ENCODE data around the gene EPHB2. TPM values are rescaled to one million over a fixed set of nuclear protein-coding genes. Genes with fewer than 3 reads are reported as not detected.

The EPHB2 gene
- total RNA-seq, 2 donors from 2014 or later = not detected

DNA sequence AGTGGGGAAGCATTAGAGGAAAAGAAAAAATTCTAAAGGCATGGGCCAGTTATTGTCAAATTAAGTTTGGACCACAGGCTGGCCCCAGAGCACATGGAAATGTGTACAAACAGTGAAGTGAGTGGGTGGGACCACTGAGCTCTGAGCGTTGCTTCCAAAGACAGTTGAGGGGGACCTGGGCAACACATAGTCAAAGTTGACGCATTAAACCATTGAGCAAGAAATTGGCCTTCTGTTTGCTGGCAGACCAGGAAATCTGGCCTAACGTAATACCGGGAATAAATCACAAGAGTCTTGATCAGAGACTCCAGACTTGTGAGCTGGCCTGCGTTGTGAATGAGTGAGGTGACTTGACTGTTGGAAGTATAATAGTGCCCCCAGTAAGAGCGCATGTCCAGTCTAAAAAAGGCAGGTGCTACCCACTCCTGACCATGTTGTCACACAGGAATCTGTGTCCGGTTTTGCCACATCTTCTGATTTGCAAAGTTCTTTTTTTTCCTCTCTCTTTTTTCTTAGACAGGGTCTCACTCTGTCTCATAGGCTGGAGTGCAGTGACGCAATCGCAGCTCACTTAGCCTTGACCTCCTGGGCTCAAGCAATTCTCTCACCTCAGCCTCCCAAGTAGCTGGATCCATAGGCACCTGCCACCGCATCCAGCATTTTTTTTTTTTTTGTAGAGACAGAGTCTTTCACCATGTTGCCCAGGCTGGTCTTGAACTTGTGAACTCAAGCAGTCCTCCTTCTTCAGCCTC, 10.7 kb downstream of the EPHB2 start:
- peaks cover 19 to 24% of the 10 kb centered on the region in 2 donors for H3K27me3 Mint-ChIP-seq
- H3K9me3 Mint-ChIP-seq = no peaks in the 10 kb centered on the region
- no peak overlapping the region for H3K4me3 Mint-ChIP-seq
- no peaks in the 10 kb centered on the region for H3K4me1 Mint-ChIP-seq (ENCODE audit: low read depth in 2 of 2)
- ATAC-seq (no peak), DNase-seq (ENCODE audit: low spot score) (no peak)
- H3K27ac Mint-ChIP-seq = no peak overlapping the region
- no peaks in the 10 kb centered on the region for H3K36me3 Mint-ChIP-seq

DNA sequence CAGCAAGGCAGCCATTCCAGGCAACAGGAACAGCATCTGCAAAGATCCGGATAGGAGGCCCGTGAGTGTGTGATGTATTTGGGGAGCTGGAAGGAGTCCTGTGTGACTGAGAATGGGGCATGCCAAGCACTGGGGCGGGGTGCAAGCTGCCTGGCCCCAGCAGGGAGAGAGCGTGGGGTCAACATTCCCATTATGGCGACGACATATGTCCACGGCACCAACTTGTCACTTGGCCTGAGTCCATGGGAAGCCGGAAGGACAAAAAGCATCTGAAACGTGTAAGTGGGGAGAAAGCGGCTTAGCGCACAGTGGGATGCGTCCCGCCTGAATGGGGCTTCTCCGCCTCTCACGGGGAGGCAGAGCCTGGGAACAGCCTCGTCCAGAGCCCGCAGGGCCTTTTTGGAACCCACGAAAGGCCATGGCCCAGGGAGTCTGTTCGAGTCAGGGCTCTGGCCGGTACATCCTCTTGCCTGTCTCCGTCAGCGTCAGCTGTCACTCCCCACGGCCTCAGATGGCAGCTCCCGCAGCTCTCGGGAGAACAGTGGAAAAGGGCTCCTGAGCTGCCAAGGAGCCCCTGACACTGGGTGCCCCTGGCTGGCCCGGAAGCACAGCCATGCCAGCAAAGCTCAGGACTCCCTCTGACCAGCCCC, 12.4 kb downstream of the EPHB2 start:
- no peak overlapping the region for H3K4me3 Mint-ChIP-seq
- no peak for ATAC-seq
- H3K9me3 Mint-ChIP-seq = no peaks in the 10 kb centered on the region
- H3K4me1 Mint-ChIP-seq (ENCODE audit: low read depth in 2 of 2) = no peaks in the 10 kb centered on the region
- no peaks in the 10 kb centered on the region for H3K36me3 Mint-ChIP-seq
- no peak for DNase-seq (ENCODE audit: low spot score)
- peaks cover 22 to 31% of the 10 kb centered on the region in 2 donors for H3K27me3 Mint-ChIP-seq
- no peak overlapping the region for H3K27ac Mint-ChIP-seq

DNA sequence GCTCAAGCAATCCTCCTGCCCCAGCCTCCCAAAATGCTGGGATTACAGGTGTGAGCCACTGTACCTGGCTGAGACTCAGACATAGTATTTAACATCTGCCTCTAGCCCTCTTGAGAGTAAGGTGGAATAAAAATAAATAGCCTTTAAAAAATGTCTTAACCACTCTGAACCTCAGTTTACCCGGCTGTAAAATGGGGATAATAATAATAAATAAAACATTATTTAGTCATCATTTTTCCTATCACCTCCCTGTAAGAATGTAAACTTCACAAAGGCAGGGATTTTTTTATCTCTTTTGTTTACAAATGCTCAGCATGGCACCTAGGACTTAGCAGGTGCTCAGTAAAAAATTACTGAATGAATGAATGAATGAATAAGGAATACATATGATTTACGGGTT, 17.2 kb downstream of the EPHB2 start:
- H3K9me3 Mint-ChIP-seq = no peaks in the 10 kb centered on the region
- no peak overlapping the region for H3K27ac Mint-ChIP-seq
- ATAC-seq (no peak), DNase-seq (ENCODE audit: low spot score) (no peak)
- no peaks in the 10 kb centered on the region for H3K36me3 Mint-ChIP-seq
- H3K27me3 Mint-ChIP-seq = peaks cover 18 to 31% of the 10 kb centered on the region in 2 donors
- H3K4me3 Mint-ChIP-seq = no peak overlapping the region
- H3K4me1 Mint-ChIP-seq (ENCODE audit: low read depth in 2 of 2) = no peaks in the 10 kb centered on the region

DNA sequence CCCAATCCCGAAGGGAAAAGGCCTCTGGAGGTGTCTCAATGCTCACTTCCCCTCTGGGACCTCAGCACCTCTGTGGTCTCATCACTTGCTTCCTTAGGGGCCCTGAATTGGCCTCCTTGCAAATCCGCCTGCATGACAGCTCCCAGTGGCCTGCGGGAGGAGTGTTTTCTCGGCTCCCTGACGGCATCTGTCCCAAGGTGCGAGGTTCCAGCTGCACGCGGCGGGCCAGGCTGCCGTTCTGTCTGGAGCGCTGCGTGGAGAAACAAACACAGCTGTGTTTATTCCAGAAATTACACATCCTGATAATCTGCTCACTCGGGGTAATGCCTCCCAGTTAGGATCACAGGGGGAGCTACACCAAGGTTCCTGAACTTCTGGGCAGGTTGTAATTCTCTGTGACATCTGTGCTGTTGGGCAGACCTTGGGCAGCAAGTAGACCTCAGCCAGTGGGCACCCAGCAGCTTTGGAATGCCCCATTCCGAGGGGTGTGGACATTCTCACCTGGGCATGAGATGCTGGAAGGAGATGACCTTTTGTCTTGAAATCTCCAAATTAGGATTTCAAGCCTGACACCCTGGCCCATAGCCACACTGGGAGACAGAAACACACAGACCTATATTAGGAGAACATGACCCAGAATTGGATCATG, 18.2 kb downstream of the EPHB2 start:
- no peak overlapping the region for H3K4me3 Mint-ChIP-seq

DNA sequence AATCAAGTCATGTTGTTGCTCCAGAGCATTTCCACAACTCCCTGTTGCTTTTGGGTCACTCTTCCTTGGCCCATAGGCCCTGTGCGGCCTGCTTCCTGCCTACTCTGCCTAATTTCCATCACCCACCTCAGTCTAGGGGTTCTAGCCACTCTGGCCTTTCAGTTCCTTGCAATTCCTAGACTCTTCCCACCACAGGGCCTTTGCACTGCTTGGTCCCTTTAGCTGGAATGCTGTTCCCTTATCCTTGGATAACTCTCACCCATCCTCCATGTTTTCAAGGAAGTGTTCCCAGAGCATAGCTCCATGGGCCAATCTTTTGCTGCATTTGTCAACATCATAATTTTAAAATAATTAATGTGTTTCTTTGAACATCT, 18.7 kb downstream of the EPHB2 start:
- ATAC-seq (no peak), DNase-seq (ENCODE audit: low spot score) (no peak)
- Mint-ChIP-seq H3K4me1 (ENCODE audit: low read depth in 2 of 2) (no peaks in the 10 kb centered on the region), H3K36me3 (no peaks in the 10 kb centered on the region), H3K9me3 (no peaks in the 10 kb centered on the region), H3K4me3 (no peak overlapping the region), H3K27me3 (peaks cover 14 to 25% of the 10 kb centered on the region in 2 donors), H3K27ac (no peak overlapping the region)

More for the DNA sequence above, 18.2 kb downstream of the EPHB2 start:
- Mint-ChIP-seq H3K27me3 (peaks cover 18 to 30% of the 10 kb centered on the region in 2 donors), H3K36me3 (no peaks in the 10 kb centered on the region), H3K27ac (no peak overlapping the region), H3K4me1 (ENCODE audit: low read depth in 2 of 2) (no peaks in the 10 kb centered on the region), H3K9me3 (no peaks in the 10 kb centered on the region)
- DNase-seq (ENCODE audit: low spot score) (no peak), ATAC-seq (no peak)

DNA sequence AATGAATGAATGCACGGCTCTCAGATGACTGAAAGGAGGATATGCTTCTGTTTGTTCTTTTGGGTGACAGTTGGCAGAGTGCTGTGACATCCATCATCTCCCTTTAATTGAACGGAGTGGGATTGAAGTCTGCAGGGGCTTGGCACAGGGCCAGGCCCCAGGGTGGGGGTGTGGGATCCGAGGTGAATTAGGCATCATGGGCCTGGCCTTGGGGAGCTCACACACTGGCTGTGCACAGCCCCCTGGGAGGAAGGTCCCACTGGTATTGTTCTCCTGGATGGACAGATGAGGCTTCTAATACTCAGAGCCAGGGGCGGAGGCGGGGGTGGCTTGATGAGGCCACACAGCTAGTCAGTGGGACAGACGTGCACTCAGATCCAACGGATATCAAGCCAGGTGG, 19.3 kb downstream of the EPHB2 start:
- Mint-ChIP-seq H3K4me3 (no peak overlapping the region), H3K4me1 (ENCODE audit: low read depth in 2 of 2) (no peaks in the 10 kb centered on the region), H3K9me3 (no peaks in the 10 kb centered on the region), H3K27me3 (peaks cover 11 to 20% of the 10 kb centered on the region in 2 donors), H3K27ac (no peak overlapping the region), H3K36me3 (no peaks in the 10 kb centered on the region)
- no peak for DNase-seq (ENCODE audit: low spot score)
- ATAC-seq = no peak

DNA sequence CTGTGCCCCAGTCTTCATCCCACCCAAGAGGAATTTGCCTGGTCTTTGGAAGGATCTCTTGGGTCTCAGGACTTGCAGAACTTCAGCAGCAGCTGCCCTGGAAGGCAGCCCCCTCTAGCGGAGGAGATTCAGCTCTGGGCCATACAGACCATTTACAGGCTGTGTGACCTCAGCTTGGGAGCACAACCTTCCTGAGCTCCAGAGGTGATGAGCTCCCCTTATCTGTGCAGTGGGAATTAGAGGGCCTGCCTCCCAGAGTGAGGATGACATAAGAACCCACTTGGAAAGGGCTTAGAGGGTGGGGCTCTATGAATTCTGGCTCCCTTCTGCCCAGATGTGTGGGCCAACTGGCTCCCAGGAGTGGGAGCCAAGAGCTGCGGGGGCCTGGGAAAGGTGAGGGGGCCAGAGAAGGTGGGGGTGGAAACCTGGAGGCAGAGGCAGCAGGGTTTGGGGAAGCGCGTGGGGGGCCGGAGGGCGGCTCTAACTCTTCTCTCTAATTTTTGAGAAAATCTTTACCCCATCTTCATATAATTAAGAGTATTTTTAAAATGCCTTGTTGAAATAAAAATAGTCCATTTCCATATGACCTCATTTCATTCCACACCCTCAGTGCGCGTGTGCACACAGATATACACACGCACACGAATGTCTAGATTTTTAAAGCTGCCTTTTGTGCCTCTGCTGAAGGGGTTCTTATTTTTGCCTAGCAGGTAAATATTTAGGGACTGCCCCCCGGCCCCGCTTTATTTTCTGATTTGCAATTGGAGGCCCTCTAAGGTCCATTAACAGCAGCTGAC, 21.5 kb downstream of the EPHB2 start:
- no peak for ATAC-seq
- H3K36me3 Mint-ChIP-seq = no peaks in the 10 kb centered on the region
- no peak overlapping the region for H3K27ac Mint-ChIP-seq
- H3K27me3 Mint-ChIP-seq = no peaks in the 10 kb centered on the region
- H3K9me3 Mint-ChIP-seq = no peaks in the 10 kb centered on the region
- H3K4me1 Mint-ChIP-seq (ENCODE audit: low read depth in 2 of 2) = no peaks in the 10 kb centered on the region
- DNase-seq (ENCODE audit: low spot score) = no peak
- no peak overlapping the region for H3K4me3 Mint-ChIP-seq

GRCh38 chr1:22733643-22734042, 23.0 kb downstream of the EPHB2 start:
- no peak overlapping the region for H3K27ac Mint-ChIP-seq
- no peaks in the 10 kb centered on the region for H3K4me1 Mint-ChIP-seq (ENCODE audit: low read depth in 2 of 2)
- H3K4me3 Mint-ChIP-seq = no peak overlapping the region
- H3K27me3 Mint-ChIP-seq = no peaks in the 10 kb centered on the region
- no peaks in the 10 kb centered on the region for H3K9me3 Mint-ChIP-seq
- no peaks in the 10 kb centered on the region for H3K36me3 Mint-ChIP-seq
- no peak for DNase-seq (ENCODE audit: low spot score)
- ATAC-seq = no peak

DNA sequence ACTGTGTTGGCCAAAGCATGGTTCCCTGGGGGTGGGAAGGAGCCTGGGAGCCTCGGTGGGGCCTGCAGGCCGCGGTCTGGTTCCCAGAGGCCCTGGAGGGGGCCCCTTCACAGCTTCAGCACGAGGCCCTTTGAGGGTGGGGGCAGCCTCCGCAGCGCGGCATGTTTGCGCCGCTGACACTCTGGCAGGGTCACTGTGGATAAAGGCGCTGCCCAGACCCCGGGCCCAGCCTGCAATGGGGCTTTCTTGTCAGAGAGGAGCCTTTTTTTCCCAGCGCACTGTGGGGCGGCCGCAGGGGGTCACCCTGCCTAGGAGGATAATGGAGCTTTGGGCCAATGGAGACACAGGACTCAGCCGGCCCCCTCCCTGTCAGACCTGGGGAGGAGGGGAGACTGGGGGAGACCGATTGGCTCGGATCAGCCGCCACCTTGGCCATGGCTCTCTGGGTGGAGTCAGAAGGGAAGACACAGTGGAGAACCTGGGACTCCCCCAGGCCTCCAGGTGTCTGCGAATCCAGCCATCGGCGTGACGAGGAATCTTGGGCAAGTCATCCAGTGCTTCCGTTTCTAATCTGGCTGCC, 26.0 kb downstream of the EPHB2 start:
- ATAC-seq (peak in 1 of 2 donors; percentile 13), DNase-seq (ENCODE audit: low spot score) (no peak)
- H3K9me3 Mint-ChIP-seq = no peaks in the 10 kb centered on the region
- no peak overlapping the region for H3K27ac Mint-ChIP-seq
- no peaks in the 10 kb centered on the region for H3K36me3 Mint-ChIP-seq
- H3K4me1 Mint-ChIP-seq (ENCODE audit: low read depth in 2 of 2) = no peaks in the 10 kb centered on the region
- peaks cover 0 to 11% of the 10 kb centered on the region in 2 donors for H3K27me3 Mint-ChIP-seq
- no peak overlapping the region for H3K4me3 Mint-ChIP-seq

- Mint-ChIP-seq H3K36me3 (no peaks in the 10 kb centered on the region), H3K27me3 (peaks cover 0 to 11% of the 10 kb centered on the region in 2 donors), H3K4me1 (ENCODE audit: low read depth in 2 of 2) (no peaks in the 10 kb centered on the region), H3K4me3 (no peak overlapping the region), H3K9me3 (no peaks in the 10 kb centered on the region), H3K27ac (no peak overlapping the region)
- no peak for DNase-seq (ENCODE audit: low spot score)
- ATAC-seq = no peak
These were observed 26.9 kb downstream of the EPHB2 start for GRCh38 chr1:22737374-22738068.

- no peak overlapping the region for H3K27ac Mint-ChIP-seq
- H3K4me3 Mint-ChIP-seq = no peak overlapping the region
- no peaks in the 10 kb centered on the region for H3K4me1 Mint-ChIP-seq (ENCODE audit: low read depth in 2 of 2)
- no peaks in the 10 kb centered on the region for H3K9me3 Mint-ChIP-seq
- peaks cover 0 to 11% of the 10 kb centered on the region in 2 donors for H3K27me3 Mint-ChIP-seq
- no peak for ATAC-seq
- no peak for DNase-seq (ENCODE audit: low spot score)
- H3K36me3 Mint-ChIP-seq = no peaks in the 10 kb centered on the region
These were observed 27.4 kb downstream of the EPHB2 start for GRCh38 chr1:22738069-22738435.

GRCh38 chr1:22738522-22738921, 27.9 kb downstream of the EPHB2 start:
- H3K4me1 Mint-ChIP-seq (ENCODE audit: low read depth in 2 of 2) = no peaks in the 10 kb centered on the region
- no peak for ATAC-seq
- H3K27ac Mint-ChIP-seq = no peak overlapping the region
- no peaks in the 10 kb centered on the region for H3K9me3 Mint-ChIP-seq
- H3K36me3 Mint-ChIP-seq = no peaks in the 10 kb centered on the region
- no peak for DNase-seq (ENCODE audit: low spot score)
- H3K4me3 Mint-ChIP-seq = no peak overlapping the region
- peaks cover 0 to 11% of the 10 kb centered on the region in 2 donors for H3K27me3 Mint-ChIP-seq
